KMS-11 (cell line): Measurements from ENCODE around the gene ARHGAP45.
"Not testable (repeated sequence)": the region's sequence is repeated elsewhere in the genome, so short reads cannot be mapped to it uniquely, and the experiment has no call there.

Experiments
- H2AFZ ChIP-seq: fragments of 200-600 bp; sonication (generic); 2 replicates; pipeline ENCODE4 v1.6.1; 2016; ENCODE audit warnings: antibody characterized with exemption, mixed run types, low read depth
- H3K27ac ChIP-seq: fragments of 200-600 bp; sonication (generic); 2 replicates; pipeline ENCODE4 v1.6.1; 2016; ENCODE audit warnings: mild to moderate bottlenecking, mixed run types
- H3K27me3 ChIP-seq: fragments of 200-600 bp; sonication (generic); 2 replicates; pipeline ENCODE4 v1.6.1; 2017; ENCODE audit warnings: mild to moderate bottlenecking, low read depth, mixed run types, moderate library complexity; ENCODE audit not compliant: insufficient read depth
- H3K36me3 ChIP-seq: fragments of 200-600 bp; sonication (generic); 2 replicates; pipeline ENCODE4 v1.6.1; 2017; ENCODE audit warnings: mild to moderate bottlenecking, mixed run types; ENCODE audit not compliant: insufficient read depth
- H3K4me1 ChIP-seq: fragments of 200-600 bp; sonication (generic); 2 replicates; pipeline ENCODE4 v1.6.1; 2016; ENCODE audit warnings: mild to moderate bottlenecking, low read depth, mixed run types; ENCODE audit not compliant: poor library complexity, severe bottlenecking
- H3K4me2 ChIP-seq: fragments of 200-600 bp; sonication (generic); 2 replicates; pipeline ENCODE4 v1.7.0; 2016; ENCODE audit warnings: mild to moderate bottlenecking, mixed run types
- H3K4me3 ChIP-seq: fragments of 200-600 bp; sonication (generic); IDR thresholded peaks from 2 replicates; pipeline ENCODE4 v1.6.1; 2017; ENCODE audit warnings: low read depth, low read length, mixed read lengths; ENCODE audit not compliant: insufficient read depth
- H3K79me2 ChIP-seq: fragments of 200-600 bp; sonication (generic); 2 replicates; pipeline ENCODE4 v1.6.1; 2016; ENCODE audit warnings: low read depth, mixed run types; ENCODE audit not compliant: insufficient read depth
- H3K9ac ChIP-seq: fragments of 200-600 bp; sonication (generic); 2 replicates; pipeline ENCODE4 v1.6.1; 2016; ENCODE audit warnings: mild to moderate bottlenecking, mixed run types
- H4K20me1 ChIP-seq: fragments of 200-600 bp; sonication (generic); 2 replicates; pipeline ENCODE4 v1.6.1; 2016; ENCODE audit warnings: mild to moderate bottlenecking, mixed run types; ENCODE audit not compliant: insufficient read depth
- TF ChIP-seq, protein P1 (sequence below): fragments of 200-600 bp; sonication (generic); conservative IDR thresholded peaks from 2 replicates; pipeline ENCODE4 v1.6.1; 2017; ENCODE audit warnings: low read depth, mild to moderate bottlenecking, antibody characterized with exemption, low read length, moderate library complexity, mixed read lengths

ARHGAP45 gene

DNA sequence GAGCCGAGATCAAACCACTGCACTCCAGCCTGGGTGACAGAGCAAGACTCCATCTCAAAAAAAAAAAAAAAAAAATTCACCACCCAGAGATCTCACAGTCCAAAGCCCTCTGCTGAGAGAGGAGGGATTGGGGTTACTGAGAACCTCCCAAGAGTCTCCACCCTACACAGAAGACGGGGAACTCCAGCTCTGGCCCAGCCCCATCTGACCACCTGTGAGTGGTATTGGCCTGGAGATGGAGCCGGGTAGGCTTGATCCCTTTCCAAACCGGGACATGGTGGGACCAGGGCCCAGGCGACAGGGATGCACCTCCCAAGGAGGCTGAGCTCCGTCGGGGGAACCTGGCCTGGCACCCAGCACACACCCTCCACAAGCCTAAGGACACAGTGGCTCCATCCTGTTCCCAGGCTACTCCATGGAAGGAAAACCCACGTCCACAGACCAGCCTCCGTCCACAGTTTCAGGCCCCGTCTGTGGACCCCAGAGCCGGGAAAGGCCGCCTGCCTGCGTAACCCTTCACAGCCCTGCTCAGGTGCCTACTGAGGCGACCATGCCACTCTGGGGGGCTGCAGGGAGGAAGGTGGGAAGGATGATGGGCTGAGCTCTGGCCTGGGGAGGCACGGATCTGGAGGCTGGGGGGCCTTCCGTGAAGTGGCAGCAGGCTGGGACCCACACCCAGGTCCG is 47.9 kb upstream of the ARHGAP45 start:
- no peak overlapping the region for H2AFZ ChIP-seq
- H4K20me1 ChIP-seq = peaks cover 14% of the 10 kb centered on the region

DNA sequence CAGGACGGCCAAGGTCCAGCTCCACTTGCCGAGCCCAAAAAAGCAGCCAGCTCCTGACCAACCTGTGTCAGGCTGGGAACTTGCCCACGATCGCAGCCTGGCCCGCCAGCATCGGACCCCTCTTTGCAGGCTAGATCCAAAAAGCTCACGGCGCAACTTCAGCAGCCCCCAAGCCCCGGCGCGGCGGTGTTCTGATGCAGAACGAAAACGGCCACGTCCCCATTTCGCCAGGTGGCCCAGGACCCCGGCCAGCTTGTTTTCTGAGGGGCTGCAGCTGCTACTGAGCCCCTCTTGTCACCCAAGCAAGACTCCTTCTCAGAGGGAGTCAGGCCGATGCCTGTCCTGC is 47.4 kb upstream of the ARHGAP45 start:
- Histone ChIP-seq H3K27ac (no peak overlapping the region; the same call in 1 of the 2 replicates), H3K4me2 (peak overlapping the region; percentile 82), H3K36me3 (no peaks in the 10 kb centered on the region), H3K9ac (peak overlapping the region; percentile 83; the same call in 1 of the 2 replicates), H3K4me1 (peaks cover 22% of the 10 kb centered on the region), H3K79me2 (peaks cover 60% of the 10 kb centered on the region), H3K4me3 (no peak overlapping the region), H3K27me3 (no peaks in the 10 kb centered on the region), H4K20me1 (peaks cover 14% of the 10 kb centered on the region), H2AFZ (no peak overlapping the region)
- TF ChIP-seq, protein P1, sequence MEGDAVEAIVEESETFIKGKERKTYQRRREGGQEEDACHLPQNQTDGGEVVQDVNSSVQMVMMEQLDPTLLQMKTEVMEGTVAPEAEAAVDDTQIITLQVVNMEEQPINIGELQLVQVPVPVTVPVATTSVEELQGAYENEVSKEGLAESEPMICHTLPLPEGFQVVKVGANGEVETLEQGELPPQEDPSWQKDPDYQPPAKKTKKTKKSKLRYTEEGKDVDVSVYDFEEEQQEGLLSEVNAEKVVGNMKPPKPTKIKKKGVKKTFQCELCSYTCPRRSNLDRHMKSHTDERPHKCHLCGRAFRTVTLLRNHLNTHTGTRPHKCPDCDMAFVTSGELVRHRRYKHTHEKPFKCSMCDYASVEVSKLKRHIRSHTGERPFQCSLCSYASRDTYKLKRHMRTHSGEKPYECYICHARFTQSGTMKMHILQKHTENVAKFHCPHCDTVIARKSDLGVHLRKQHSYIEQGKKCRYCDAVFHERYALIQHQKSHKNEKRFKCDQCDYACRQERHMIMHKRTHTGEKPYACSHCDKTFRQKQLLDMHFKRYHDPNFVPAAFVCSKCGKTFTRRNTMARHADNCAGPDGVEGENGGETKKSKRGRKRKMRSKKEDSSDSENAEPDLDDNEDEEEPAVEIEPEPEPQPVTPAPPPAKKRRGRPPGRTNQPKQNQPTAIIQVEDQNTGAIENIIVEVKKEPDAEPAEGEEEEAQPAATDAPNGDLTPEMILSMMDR = no peak

More for the DNA sequence above, 47.9 kb upstream of the ARHGAP45 start:
- Histone ChIP-seq H3K27me3 (no peaks in the 10 kb centered on the region), H3K9ac (peak overlapping the region; percentile 83; the same call in 1 of the 2 replicates), H3K4me3 (no peak overlapping the region), H3K27ac (no peak overlapping the region), H3K36me3 (no peaks in the 10 kb centered on the region), H3K79me2 (peaks cover 60% of the 10 kb centered on the region), H3K4me2 (peak overlapping the region; percentile 82), H3K4me1 (peaks cover 22% of the 10 kb centered on the region)
- TF ChIP-seq, protein P1 = no peak

DNA sequence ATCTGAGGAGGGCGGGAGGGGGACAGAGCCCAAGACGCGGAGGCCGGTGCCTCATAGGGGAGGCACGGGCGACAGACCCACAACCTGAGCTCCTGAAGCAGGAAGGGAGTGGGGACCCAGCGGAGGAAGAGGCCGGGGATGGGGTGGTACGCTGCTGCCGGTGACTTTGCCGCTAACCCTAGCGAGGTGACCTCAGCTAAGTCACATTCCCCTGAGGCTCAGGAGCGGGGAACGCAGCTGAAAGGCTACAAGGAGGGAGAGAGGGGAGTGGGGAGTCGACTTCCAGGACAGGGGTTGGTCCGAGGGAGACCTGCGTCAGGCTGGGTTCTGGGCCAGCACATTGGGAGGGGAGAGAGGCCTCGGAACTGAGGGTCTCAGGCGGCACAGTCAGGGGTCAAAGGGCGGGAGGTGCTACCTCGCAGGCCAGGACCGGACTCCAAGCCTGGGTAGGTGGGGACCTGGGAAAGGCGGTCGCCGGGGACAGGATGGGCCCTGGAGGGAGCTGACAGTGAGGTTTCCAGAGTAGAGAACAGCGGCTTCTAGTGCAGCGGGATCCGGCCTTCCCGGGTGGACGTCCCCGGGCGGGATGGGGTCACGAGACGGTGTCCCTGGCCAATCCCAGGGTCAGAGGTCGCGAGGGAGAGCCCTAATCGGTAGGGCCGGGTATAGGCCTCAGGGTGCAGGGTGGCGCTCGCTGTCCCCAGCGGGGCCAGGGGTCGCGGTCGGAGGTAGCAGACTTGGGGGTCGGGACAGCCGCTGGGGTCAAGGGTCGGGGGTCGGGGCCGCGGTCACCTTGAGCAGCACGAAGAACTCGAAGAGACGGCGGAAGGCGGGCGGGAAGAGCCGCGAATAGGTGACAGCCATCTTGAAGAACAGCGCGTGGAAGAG is 46.7 kb upstream of the ARHGAP45 start:
- TF ChIP-seq, protein P1 = no peak
- no peak overlapping the region for H2AFZ ChIP-seq
- H3K79me2 ChIP-seq = peaks cover 55% of the 10 kb centered on the region
- H3K4me3 ChIP-seq = no peak overlapping the region
- H3K27ac ChIP-seq = peak overlapping the region; percentile 67
- peaks cover 13% of the 10 kb centered on the region for H4K20me1 ChIP-seq
- peaks cover 22% of the 10 kb centered on the region for H3K4me1 ChIP-seq
- no peaks in the 10 kb centered on the region for H3K27me3 ChIP-seq
- no peaks in the 10 kb centered on the region for H3K36me3 ChIP-seq
- peak overlapping the region; percentile 83; the same call in 1 of the 2 replicates for H3K9ac ChIP-seq
- H3K4me2 ChIP-seq = peak overlapping the region; percentile 82

DNA sequence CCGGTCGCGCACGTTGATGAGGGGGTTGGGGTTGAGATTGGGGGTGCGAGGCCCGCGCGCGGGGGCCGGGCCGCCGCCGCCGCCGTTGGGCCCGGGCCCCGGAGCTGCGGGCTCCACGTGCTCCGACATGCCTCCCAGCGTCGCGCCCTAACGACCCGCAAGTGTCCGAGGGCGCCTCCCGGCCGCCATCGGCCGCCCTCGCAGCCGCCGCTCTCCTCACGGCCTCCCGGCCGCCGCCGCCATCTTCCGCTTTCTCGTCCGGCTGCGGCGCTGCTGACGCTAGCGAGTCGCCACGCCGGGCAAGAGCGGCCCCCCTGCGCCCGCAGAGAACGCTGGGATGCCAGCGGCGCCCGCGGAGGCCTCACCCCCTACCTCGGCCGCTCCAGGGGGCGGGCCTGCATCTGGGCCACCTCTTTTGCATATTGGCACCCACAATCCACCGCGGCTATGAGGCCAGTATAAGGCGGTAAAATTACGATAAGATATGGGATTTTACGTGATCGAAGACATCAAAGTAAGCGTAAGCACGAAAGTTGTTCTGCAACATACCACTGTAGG is 46.0 kb upstream of the ARHGAP45 start, which contains the start of gene TMEM259:
Gene TMEM259 (minus strand): TSS at position 256 of the 558 bp plus-strand sequence. CDS start 127 bp downstream, at position 129.
- H3K27me3 ChIP-seq = no peaks in the 10 kb centered on the region
- no peak within 1 kb of the TSS for H3K4me3 ChIP-seq
- peak within 1 kb of the TSS; percentile 82 for H3K4me2 ChIP-seq
- H4K20me1 ChIP-seq = peaks cover 5% of the 10 kb centered on the region; the same call in 1 of the 2 replicates
- peak within 1 kb of the TSS; percentile 83; the same call in 1 of the 2 replicates for H3K9ac ChIP-seq
- no peaks in the 10 kb centered on the region for H3K36me3 ChIP-seq
- H3K27ac ChIP-seq = peak within 1 kb of the TSS; percentile 67
- peaks cover 29% of the 10 kb centered on the region for H3K4me1 ChIP-seq
- TF ChIP-seq, protein P1 = no peak
- H2AFZ ChIP-seq = peak within 1 kb of the TSS; percentile 48; the same call in 1 of the 2 replicates
- H3K79me2 ChIP-seq = peaks cover 48% of the 10 kb centered on the region

DNA sequence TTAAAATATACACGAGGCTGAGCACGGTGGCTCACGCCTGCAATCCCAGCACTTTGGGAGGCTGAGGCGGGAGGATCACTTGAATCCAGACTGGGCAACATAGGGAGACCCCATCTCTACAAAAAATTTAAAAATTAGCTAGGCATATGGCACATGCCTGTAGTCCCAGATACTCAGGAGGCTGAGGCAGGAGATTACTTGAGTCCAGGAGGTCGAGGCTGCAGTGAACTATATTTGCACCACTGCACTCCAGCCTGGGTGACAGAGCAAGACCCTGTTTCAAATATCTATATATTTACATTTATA is 43.1 kb upstream of the ARHGAP45 start:
- Histone ChIP-seq H3K79me2 (peaks cover 27% of the 10 kb centered on the region), H3K4me1 (peaks cover 27% of the 10 kb centered on the region)
- H3K4me2 ChIP-seq, H3K4me3 ChIP-seq, H3K9ac ChIP-seq, H3K27me3 ChIP-seq, H4K20me1 ChIP-seq, H2AFZ ChIP-seq, H3K27ac ChIP-seq, H3K36me3 ChIP-seq: not testable (repeated sequence)

DNA sequence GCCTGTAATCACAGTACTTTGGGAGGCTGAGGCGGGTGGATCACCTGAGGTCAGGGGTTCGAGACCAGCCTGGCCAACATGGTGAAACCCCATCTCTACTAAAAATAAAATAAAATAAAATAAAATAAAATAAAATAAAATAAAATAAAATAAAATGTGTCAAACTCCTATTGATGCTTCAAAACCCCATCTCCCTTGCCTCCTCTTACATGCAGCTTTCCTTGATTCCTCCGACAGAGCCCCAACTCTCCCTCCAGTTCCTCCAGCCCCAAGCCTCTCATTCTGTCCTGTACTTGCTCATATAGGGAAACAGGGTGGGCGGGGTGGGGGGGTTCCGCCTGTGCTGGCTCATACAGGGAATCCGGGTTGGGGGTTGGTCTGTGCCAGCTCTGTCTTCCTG is 41.9 kb upstream of the ARHGAP45 start:
- H3K27me3 ChIP-seq, H4K20me1 ChIP-seq, H3K4me3 ChIP-seq, H2AFZ ChIP-seq, H3K27ac ChIP-seq, H3K4me2 ChIP-seq, H3K36me3 ChIP-seq, H3K9ac ChIP-seq: not testable (repeated sequence)
- Histone ChIP-seq H3K4me1 (peaks cover 29% of the 10 kb centered on the region), H3K79me2 (peaks cover 14% of the 10 kb centered on the region)
